ENCODE results near the gene AFF3. TPM values are rescaled to one million over a fixed set of nuclear protein-coding genes. Genes with fewer than 3 reads are reported as not detected.

The AFF3 gene
- total RNA-seq, 1 donor from 2014 or later: 44.6 TPM

DNA sequence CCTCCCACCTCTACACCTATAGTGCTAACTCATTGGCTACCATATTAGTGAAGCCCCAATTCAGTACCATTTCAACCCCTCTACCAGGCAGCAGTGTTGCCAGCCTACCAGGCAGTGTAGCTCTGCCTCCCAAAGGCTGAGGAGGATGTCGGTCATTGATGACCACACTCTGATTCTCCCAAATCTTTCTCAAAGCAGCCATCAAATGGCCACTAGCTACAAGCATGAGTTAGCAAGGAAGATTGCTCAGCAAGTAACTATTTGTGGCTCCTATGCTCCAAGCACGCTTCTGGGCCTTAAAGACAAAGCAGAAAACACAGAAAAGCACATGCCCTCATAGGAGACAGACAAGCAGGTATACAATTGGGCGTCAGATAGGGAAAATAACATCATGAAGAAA lies 42.7 kb upstream of the AFF3 start:
- DNase-seq (no peak), ATAC-seq (no peak)
- no peaks in the 10 kb centered on the region for H3K9me3 ChIP-seq
- intact Hi-C loops (cut with DNase I): no loop called here
- H3K4me3 ChIP-seq: no peak overlapping the region
- H3K27me3 ChIP-seq: no peaks in the 10 kb centered on the region
- H3K4me1 ChIP-seq: no peaks in the 10 kb centered on the region
- no peak overlapping the region for H3K27ac ChIP-seq
- H3K36me3 ChIP-seq: no peaks in the 10 kb centered on the region
- TF ChIP-seq, protein P1, sequence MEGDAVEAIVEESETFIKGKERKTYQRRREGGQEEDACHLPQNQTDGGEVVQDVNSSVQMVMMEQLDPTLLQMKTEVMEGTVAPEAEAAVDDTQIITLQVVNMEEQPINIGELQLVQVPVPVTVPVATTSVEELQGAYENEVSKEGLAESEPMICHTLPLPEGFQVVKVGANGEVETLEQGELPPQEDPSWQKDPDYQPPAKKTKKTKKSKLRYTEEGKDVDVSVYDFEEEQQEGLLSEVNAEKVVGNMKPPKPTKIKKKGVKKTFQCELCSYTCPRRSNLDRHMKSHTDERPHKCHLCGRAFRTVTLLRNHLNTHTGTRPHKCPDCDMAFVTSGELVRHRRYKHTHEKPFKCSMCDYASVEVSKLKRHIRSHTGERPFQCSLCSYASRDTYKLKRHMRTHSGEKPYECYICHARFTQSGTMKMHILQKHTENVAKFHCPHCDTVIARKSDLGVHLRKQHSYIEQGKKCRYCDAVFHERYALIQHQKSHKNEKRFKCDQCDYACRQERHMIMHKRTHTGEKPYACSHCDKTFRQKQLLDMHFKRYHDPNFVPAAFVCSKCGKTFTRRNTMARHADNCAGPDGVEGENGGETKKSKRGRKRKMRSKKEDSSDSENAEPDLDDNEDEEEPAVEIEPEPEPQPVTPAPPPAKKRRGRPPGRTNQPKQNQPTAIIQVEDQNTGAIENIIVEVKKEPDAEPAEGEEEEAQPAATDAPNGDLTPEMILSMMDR (IDR thresholded peaks at IDR 0.05): no peak

DNA sequence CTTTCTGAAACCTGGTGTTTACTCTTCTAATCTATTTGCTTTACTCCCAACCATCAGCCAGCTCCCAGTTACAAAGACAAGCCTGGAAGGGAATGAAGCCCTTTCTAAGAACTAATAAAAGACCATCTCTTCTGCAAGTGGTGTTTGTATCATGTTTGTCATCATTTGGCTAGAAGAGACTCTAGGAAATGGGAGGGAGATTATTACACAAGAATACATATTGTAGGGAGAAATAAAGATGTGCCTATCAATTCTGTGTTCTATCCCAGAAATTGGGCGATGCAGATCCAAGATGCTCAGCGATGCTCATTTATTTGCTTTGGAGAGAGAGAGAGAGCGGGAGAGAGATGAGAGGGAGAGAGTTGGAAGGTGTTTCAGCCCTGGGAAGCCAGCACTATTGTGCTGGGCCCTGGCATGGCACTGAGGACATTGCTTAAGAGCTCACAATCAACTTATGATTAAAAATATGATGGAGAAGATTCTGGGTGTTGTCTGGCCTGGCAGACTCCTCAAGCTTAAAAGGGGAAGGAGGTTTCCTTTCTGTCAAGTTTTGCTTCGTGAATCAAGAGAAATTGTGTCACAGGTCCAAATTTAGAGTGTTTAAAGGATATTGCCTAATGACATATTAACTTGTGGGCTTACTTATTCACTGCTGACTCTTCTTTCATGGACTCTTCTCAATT lies 41.8 kb upstream of the AFF3 start:
- ATAC-seq: peak; percentile 16

GRCh38 chr2:100182494-100183361 lies 40.3 kb upstream of the AFF3 start:
- H3K27ac ChIP-seq: no peak overlapping the region
- intact Hi-C loops (cut with DNase I): no loop called here
- no peaks in the 10 kb centered on the region for H3K4me1 ChIP-seq
- ATAC-seq (no peak), DNase-seq (peak; percentile 21)
- TF ChIP-seq, protein P1 (IDR thresholded peaks at IDR 0.05): no peak
- no peak overlapping the region for H3K4me3 ChIP-seq
- no peaks in the 10 kb centered on the region for H3K36me3 ChIP-seq
- no peaks in the 10 kb centered on the region for H3K27me3 ChIP-seq
- H3K9me3 ChIP-seq: no peaks in the 10 kb centered on the region

More for the DNA sequence above, 41.8 kb upstream of the AFF3 start:
- Histone ChIP-seq H3K9me3 (no peaks in the 10 kb centered on the region), H3K4me1 (no peaks in the 10 kb centered on the region), H3K4me3 (no peak overlapping the region), H3K27me3 (no peaks in the 10 kb centered on the region), H3K36me3 (no peaks in the 10 kb centered on the region), H3K27ac (no peak overlapping the region)
- intact Hi-C loops (cut with DNase I): no loop called here
- DNase-seq: no peak
- TF ChIP-seq, protein P1 (IDR thresholded peaks at IDR 0.05): no peak

DNA sequence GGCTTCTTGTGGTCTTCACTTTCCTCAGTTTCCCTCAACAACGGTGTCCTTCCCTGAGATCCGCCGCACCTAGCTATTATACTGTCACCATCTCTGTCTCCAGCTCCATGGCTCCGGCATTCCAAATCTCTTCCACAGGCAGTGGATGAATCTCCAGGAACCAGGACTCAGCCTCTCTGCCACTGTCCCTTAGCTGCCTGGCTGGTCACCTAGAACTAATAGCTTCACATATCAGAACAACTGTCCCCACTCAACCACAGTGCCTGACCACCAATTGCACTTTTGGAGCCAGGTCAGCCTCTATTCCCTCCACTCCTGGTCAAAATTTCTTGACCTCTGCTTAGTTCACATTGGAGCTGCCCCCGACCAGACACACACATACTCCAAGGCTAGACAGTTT lies 38.1 kb upstream of the AFF3 start:
- intact Hi-C loops (cut with DNase I): no loop called here
- ATAC-seq (no peak), DNase-seq (no peak)
- Histone ChIP-seq H3K4me3 (no peak overlapping the region), H3K9me3 (no peaks in the 10 kb centered on the region), H3K27me3 (no peaks in the 10 kb centered on the region), H3K27ac (no peak overlapping the region), H3K36me3 (no peaks in the 10 kb centered on the region), H3K4me1 (no peaks in the 10 kb centered on the region)
- TF ChIP-seq, protein P1 (IDR thresholded peaks at IDR 0.05): no peak

DNA sequence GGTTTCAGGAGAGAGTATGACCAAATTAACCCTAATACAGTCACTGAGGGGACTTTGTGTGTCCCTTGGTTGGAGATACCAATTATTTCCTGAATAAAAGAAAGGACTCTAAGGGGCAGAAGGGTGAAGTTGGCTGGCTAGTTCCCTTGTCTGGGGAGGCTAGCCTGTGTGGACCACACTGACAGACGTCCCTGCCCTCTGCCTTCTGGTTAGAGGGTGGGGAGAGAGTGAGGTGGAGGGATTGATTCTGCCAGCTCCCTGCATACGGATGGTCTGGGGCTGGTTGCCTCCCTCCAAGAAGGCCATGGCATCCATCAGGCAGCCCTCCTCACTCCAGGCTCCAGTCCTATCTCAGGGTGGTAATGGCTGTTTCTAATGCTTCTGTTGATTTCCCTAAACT lies 37.4 kb upstream of the AFF3 start:
- no peak for ATAC-seq

More for the DNA sequence above, 37.4 kb upstream of the AFF3 start:
- no peak for DNase-seq
- TF ChIP-seq, protein P1 (IDR thresholded peaks at IDR 0.05): no peak
- no peaks in the 10 kb centered on the region for H3K9me3 ChIP-seq
- H3K4me1 ChIP-seq: no peaks in the 10 kb centered on the region
- no peaks in the 10 kb centered on the region for H3K27me3 ChIP-seq
- no peak overlapping the region for H3K27ac ChIP-seq
- H3K4me3 ChIP-seq: no peak overlapping the region
- intact Hi-C loops (cut with DNase I): no loop called here
- no peaks in the 10 kb centered on the region for H3K36me3 ChIP-seq
